Skeletal muscle satellite cell (primary cell): ENCODE data around the gene KATNBL1.

ENCODE experiments used
- H3K27me3 ChIP-seq: 2 replicates; pipeline ENCODE4 v1.7.0; 2013; ENCODE audit warnings: low read length; ENCODE audit not compliant: control insufficient read depth, insufficient read depth
- H3K36me3 ChIP-seq: 2 replicates; pipeline ENCODE4 v1.7.0; 2013; ENCODE audit warnings: mild to moderate bottlenecking, control low read depth, low read length; ENCODE audit not compliant: insufficient read depth
- H3K4me1 ChIP-seq: 2 replicates; pipeline ENCODE4 v1.7.0; 2013; ENCODE audit warnings: low read length; ENCODE audit not compliant: control insufficient read depth, insufficient read depth
- H3K4me2 ChIP-seq: 2 replicates; pipeline ENCODE4 v1.7.0; 2013; ENCODE audit warnings: mild to moderate bottlenecking, low read length
- H3K4me3 ChIP-seq: 2 replicates; pipeline ENCODE4 v1.7.0; 2013; ENCODE audit warnings: low read length
- H3K9ac ChIP-seq: 2 replicates; pipeline ENCODE4 v1.7.0; 2013; ENCODE audit warnings: mild to moderate bottlenecking, low read depth, low read length, moderate library complexity
- H3K9me3 ChIP-seq: replicated peaks from 2 replicates; pipeline ENCODE4 v1.7.0; 2013; ENCODE audit warnings: mild to moderate bottlenecking, control low read depth, low read length

KATNBL1 gene

DNA sequence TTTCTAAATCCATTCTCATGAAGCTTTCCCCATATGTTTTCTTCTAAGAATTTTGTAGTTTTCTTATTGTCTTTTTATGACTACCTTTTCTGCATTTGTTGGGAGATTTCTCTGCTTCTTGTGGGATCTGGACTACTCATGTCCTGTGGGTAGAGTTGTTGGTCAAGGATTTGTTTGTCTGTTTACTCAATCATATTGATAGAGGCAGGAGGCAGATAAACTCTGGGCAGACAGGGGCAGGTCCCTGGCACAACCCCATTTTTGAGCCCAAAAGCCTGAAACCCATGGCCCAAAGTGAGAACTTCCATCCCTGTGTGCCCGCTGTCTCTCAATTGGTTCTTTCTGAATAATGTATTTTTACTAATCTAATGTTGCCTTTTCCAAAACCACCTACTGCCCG, 95.7 kb downstream of the KATNBL1 start:
- Histone ChIP-seq H3K27me3 (no peaks in the 10 kb centered on the region), H3K4me1 (no peaks in the 10 kb centered on the region), H3K36me3 (no peaks in the 10 kb centered on the region), H3K4me3 (no peak overlapping the region), H3K4me2 (no peak overlapping the region), H3K9me3 (no peaks in the 10 kb centered on the region), H3K9ac (no peak overlapping the region)

GRCh38 chr15:34111488-34111887, 98.4 kb downstream of the KATNBL1 start:
- Histone ChIP-seq H3K4me1 (no peaks in the 10 kb centered on the region), H3K36me3 (no peaks in the 10 kb centered on the region), H3K27me3 (no peaks in the 10 kb centered on the region), H3K9ac (no peak overlapping the region), H3K4me2 (no peak overlapping the region), H3K4me3 (no peak overlapping the region), H3K9me3 (no peaks in the 10 kb centered on the region)

DNA sequence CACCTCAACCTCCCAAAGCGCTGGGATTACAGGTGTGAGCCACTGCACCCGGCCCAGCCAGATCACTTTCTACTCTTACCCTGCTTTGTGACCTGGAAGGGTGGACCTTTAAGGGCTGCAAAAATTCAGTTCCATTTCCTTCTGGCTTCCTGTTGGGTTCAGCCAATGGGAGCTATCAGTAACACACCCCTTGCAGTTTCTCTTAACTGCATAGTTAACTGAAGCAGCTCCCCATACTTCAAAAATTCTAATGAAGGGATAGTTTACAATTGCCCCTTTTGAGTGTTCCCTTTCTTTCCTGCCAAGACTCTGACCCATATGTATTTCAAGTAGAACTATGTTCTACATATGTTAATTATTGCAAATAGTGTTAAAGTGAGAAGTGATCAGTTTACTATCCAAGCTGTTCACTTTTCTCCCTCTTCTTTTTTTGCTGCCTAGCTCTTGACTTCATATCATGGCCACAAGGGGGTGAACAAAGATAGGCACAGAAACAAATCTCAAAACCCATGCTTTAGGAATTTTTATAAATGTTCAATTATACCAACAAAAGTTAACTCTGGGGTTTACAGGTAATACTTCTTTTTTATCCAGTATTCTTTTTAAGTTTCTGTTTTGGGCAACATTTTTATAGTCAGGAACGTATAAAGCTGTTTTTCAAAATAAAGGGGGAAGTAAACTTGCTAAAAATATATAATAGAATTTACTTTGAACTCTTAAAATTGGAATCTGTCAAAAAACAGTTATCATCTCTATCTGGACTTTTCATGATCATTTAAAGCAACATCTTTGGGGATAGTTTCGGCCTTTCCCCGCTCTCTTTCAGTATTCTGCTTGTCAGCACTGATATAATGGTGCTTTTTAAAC, 99.9 kb downstream of the KATNBL1 start:
- H3K4me1 ChIP-seq: no peaks in the 10 kb centered on the region
- H3K27me3 ChIP-seq: no peaks in the 10 kb centered on the region
- no peak overlapping the region for H3K4me3 ChIP-seq
- H3K9me3 ChIP-seq: no peaks in the 10 kb centered on the region
- no peak overlapping the region for H3K4me2 ChIP-seq
- H3K9ac ChIP-seq: no peak overlapping the region
- H3K36me3 ChIP-seq: no peaks in the 10 kb centered on the region

DNA sequence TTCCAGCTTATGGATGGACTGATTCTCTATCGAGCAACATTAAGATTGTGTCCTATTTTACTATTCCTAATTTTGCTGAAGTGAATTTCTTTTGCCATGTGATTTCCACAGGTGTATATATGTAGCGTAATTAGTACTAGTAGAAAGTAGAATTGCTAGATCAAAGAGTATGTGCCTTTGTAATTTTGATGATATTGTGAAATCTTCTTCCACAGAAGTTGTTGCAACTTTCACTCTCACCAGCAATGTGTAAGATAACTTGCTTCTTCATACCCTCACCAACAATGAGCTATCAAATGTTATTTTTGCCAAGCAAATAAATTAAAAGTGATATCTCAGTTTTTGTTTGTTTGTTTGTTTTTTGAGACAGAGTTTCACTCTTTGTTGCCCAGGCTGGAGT, 102.6 kb downstream of the KATNBL1 start:
- Histone ChIP-seq H3K36me3 (peaks cover 4% of the 10 kb centered on the region), H3K9me3 (no peaks in the 10 kb centered on the region), H3K4me3 (no peak overlapping the region), H3K4me2 (no peak overlapping the region), H3K4me1 (peaks cover 7% of the 10 kb centered on the region), H3K9ac (no peak overlapping the region), H3K27me3 (no peaks in the 10 kb centered on the region)

- no peaks in the 10 kb centered on the region for H3K27me3 ChIP-seq
- H3K4me1 ChIP-seq: peaks cover 7% of the 10 kb centered on the region
- H3K9ac ChIP-seq: no peak overlapping the region
- H3K36me3 ChIP-seq: peaks cover 4% of the 10 kb centered on the region
- no peak overlapping the region for H3K4me3 ChIP-seq
- H3K4me2 ChIP-seq: no peak overlapping the region
- no peaks in the 10 kb centered on the region for H3K9me3 ChIP-seq
These were observed 103.5 kb downstream of the KATNBL1 start for GRCh38 chr15:34106423-34106822.

DNA sequence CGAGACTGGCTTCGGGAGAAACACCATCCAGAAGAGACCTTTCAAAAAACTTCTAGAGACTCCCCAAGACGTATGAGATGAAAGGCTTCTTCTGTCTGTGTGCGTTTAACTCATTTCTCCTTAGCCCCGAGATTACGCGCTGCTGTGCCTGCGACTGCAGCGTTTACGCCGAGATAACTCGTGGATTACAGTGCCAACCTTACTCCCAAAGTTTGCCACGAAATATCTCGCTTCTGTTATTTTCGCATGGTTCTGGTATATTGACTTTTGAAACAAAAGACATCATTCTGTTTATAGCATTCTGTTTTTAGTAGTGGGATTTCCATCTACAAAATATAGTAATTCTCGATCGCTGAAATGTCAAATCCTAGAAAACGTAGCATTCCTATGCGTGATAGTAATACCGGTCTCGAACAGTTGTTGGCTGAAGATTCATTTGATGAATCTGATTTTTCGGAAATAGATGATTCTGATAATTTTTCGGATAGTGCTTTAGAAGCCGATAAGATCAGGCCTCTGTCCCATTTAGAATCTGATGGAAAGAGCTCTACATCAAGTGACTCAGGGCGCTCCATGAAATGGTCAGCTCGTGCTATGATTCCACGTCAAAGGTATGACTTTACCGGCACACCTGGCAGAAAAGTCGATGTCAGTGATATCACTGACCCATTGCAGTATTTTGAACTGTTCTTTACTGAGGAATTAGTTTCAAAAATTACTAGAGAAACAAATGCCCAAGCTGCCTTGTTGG, 107.5 kb downstream of the KATNBL1 start:
- Histone ChIP-seq H3K4me1 (peaks cover 16% of the 10 kb centered on the region), H3K4me2 (peak overlapping the region; percentile 77), H3K9me3 (no peaks in the 10 kb centered on the region), H3K4me3 (peak overlapping the region; percentile 96), H3K36me3 (peaks cover 4% of the 10 kb centered on the region), H3K9ac (peak overlapping the region; percentile 95), H3K27me3 (no peaks in the 10 kb centered on the region)

DNA sequence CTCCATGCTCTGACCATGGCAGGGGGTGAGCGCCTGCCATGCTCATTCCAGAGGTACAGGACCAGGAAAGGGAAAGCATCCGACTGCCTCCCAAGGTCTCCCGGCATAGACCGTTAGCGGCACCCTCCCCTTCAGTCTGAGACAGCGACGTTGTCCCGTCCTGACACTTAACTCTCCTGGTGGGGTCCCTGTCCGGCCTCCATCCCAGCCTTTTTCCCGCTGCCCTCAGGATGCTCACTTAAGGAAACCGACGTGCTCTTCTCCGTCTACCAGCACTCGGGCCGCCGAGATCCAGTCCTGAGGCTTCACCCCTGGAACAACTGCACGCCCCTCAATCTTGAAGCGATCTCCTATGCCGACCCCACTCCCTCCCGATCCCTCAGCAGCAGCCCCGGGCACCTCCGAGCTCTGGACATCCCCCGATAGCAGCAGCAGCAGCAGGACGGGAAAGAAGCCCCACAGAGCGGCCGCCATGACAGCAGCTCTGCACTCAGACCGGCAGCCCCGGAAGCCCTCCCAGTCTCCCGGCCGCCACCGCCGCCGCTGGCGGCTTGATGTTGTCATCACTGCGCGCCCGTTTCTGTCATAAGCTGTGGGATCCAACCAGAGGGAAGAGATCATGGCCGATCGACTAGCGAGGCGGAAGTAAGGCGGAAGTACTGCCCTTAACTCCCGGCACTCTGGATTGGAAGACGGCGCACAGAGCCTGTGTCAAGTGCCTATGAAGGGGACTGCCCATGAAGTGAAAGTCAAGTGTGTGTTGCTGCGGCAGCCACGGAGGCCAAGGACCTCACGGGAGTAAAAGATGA, 108.3 kb downstream of the KATNBL1 start, which contains the start of the genes EMC7 and PGBD4:
Gene EMC7 (minus strand): TSS at position 497 of the 809 bp plus-strand sequence. CDS start 23 bp downstream, at position 474.
Gene PGBD4 (plus strand): TSS at position 718 of the 809 bp plus-strand sequence. CDS start 449 bp downstream, outside the sequence.
- Histone ChIP-seq H3K4me2 (peak within 1 kb of the TSS; percentile 92), H3K4me1 (peaks cover 16% of the 10 kb centered on the region), H3K9me3 (no peaks in the 10 kb centered on the region), H3K9ac (peak within 1 kb of the TSS; percentile 95), H3K27me3 (no peaks in the 10 kb centered on the region), H3K36me3 (peaks cover 4% of the 10 kb centered on the region), H3K4me3 (peak within 1 kb of the TSS; percentile 96)

- H3K27me3 ChIP-seq: no peaks in the 10 kb centered on the region
- peaks cover 16% of the 10 kb centered on the region for H3K4me1 ChIP-seq
- H3K9me3 ChIP-seq: no peaks in the 10 kb centered on the region
- peak overlapping the region; percentile 95 for H3K9ac ChIP-seq
- peaks cover 6% of the 10 kb centered on the region for H3K36me3 ChIP-seq
- H3K4me3 ChIP-seq: peak overlapping the region; percentile 96
- H3K4me2 ChIP-seq: peak overlapping the region; percentile 92
These were observed 110.0 kb downstream of the KATNBL1 start for GRCh38 chr15:34099914-34100313.
